Measurements from ENCODE around the gene DSCAML1. TPM values are rescaled to one million over a fixed set of nuclear protein-coding genes. Genes with fewer than 3 reads are reported as not detected.

The DSCAML1 gene
- total RNA-seq: 1 to 10 TPM; 1.4 to 3.1 TPM

- Mint-ChIP-seq H3K9me3 (no peaks in the 10 kb centered on the region), H3K27ac (no peak within 1 kb of the TSS), H3K27me3 (peaks cover 78% of the 10 kb centered on the region), H3K4me3 (peak within 1 kb of the TSS; percentile 50), H3K4me1 (peaks cover 2% of the 10 kb centered on the region), H3K36me3 (no peaks in the 10 kb centered on the region)
- peak; percentile 65 for DNase-seq
- peak; percentile 93 for ATAC-seq (ENCODE audit: low read depth)
- POLR2A ChIA-PET: no interaction called here
These were observed at the start of gene DSCAML1 for GRCh38 chr11:117796872-117797529. Gene DSCAML1, minus strand, starts transcription at chr11:117797216. Its CDS starts 137 bp downstream, at chr11:117797079.

GRCh38 chr11:117843666-117844484 lies 46.9 kb upstream of the DSCAML1 start:
- DNase-seq (peak; percentile 86), ATAC-seq (ENCODE audit: low read depth) (peak; percentile 83)
- H3K36me3 Mint-ChIP-seq: no peaks in the 10 kb centered on the region
- peaks cover 8% of the 10 kb centered on the region for H3K4me1 Mint-ChIP-seq
- H3K27me3 Mint-ChIP-seq: peaks cover 2% of the 10 kb centered on the region
- H3K27ac Mint-ChIP-seq: no peak overlapping the region
- H3K4me3 Mint-ChIP-seq: no peak overlapping the region
- POLR2A ChIA-PET: interaction anchor here (0.8 to 1.3 kb wide), 4 partner anchors 20 to 209 kb away, joined by 3 to 6 read pairs (median 4); no protein-coding TSS in a partner anchor
- H3K9me3 Mint-ChIP-seq: peaks cover 2% of the 10 kb centered on the region

GRCh38 chr11:117842131-117842941 lies 45.3 kb upstream of the DSCAML1 start:
- ATAC-seq (ENCODE audit: low read depth) (no peak), DNase-seq (peak; percentile 21)
- Mint-ChIP-seq H3K4me3 (no peak overlapping the region), H3K27me3 (peaks cover 7% of the 10 kb centered on the region), H3K4me1 (peaks cover 15% of the 10 kb centered on the region), H3K36me3 (no peaks in the 10 kb centered on the region), H3K9me3 (no peaks in the 10 kb centered on the region), H3K27ac (no peak overlapping the region)
- POLR2A ChIA-PET: interaction anchor here (0.7 to 1.1 kb wide), 3 partner anchors 25 to 111 kb away, joined by 3 to 5 read pairs (median 5); no protein-coding TSS in a partner anchor

- peaks cover 15% of the 10 kb centered on the region for H3K4me1 Mint-ChIP-seq
- no peaks in the 10 kb centered on the region for H3K9me3 Mint-ChIP-seq
- peak; percentile 4 for DNase-seq
- POLR2A ChIA-PET: no interaction called here
- no peaks in the 10 kb centered on the region for H3K36me3 Mint-ChIP-seq
- H3K27me3 Mint-ChIP-seq: peaks cover 7% of the 10 kb centered on the region
- no peak overlapping the region for H3K4me3 Mint-ChIP-seq
- no peak for ATAC-seq (ENCODE audit: low read depth)
- H3K27ac Mint-ChIP-seq: no peak overlapping the region
These were observed 44.6 kb upstream of the DSCAML1 start for GRCh38 chr11:117841551-117842031.

- peaks cover 8% of the 10 kb centered on the region for H3K27me3 Mint-ChIP-seq
- H3K27ac Mint-ChIP-seq: no peak overlapping the region
- no peaks in the 10 kb centered on the region for H3K36me3 Mint-ChIP-seq
- POLR2A ChIA-PET: interaction anchor here (0.7 kb wide), 1 partner anchor 106 kb away, joined by 3 read pairs; no protein-coding TSS in a partner anchor
- H3K4me1 Mint-ChIP-seq: peaks cover 15% of the 10 kb centered on the region
- DNase-seq: peak; percentile 14
- no peak for ATAC-seq (ENCODE audit: low read depth)
- no peak overlapping the region for H3K4me3 Mint-ChIP-seq
- H3K9me3 Mint-ChIP-seq: no peaks in the 10 kb centered on the region
These were observed 44.0 kb upstream of the DSCAML1 start for GRCh38 chr11:117840881-117841550.

GRCh38 chr11:117839936-117840813 lies 43.2 kb upstream of the DSCAML1 start:
- Mint-ChIP-seq H3K36me3 (no peaks in the 10 kb centered on the region), H3K4me1 (peaks cover 15% of the 10 kb centered on the region), H3K27me3 (peaks cover 8% of the 10 kb centered on the region), H3K4me3 (no peak overlapping the region), H3K9me3 (no peaks in the 10 kb centered on the region), H3K27ac (no peak overlapping the region)
- DNase-seq: peak; percentile 20
- ATAC-seq (ENCODE audit: low read depth): no peak
- POLR2A ChIA-PET: interaction anchor here (0.7 kb wide), 1 partner anchor 107 kb away, joined by 3 read pairs; no protein-coding TSS in a partner anchor

GRCh38 chr11:117839380-117839881 lies 42.4 kb upstream of the DSCAML1 start:
- DNase-seq (no peak), ATAC-seq (ENCODE audit: low read depth) (no peak)
- Mint-ChIP-seq H3K9me3 (no peaks in the 10 kb centered on the region), H3K4me3 (no peak overlapping the region), H3K27ac (no peak overlapping the region), H3K4me1 (peaks cover 13% of the 10 kb centered on the region), H3K27me3 (peaks cover 8% of the 10 kb centered on the region), H3K36me3 (no peaks in the 10 kb centered on the region)
- POLR2A ChIA-PET: no interaction called here

GRCh38 chr11:117838901-117839300 lies 41.9 kb upstream of the DSCAML1 start:
- Mint-ChIP-seq H3K9me3 (no peaks in the 10 kb centered on the region), H3K4me3 (no peak overlapping the region), H3K4me1 (peaks cover 12% of the 10 kb centered on the region), H3K36me3 (no peaks in the 10 kb centered on the region), H3K27ac (no peak overlapping the region), H3K27me3 (peaks cover 8% of the 10 kb centered on the region)
- POLR2A ChIA-PET: no interaction called here
- DNase-seq: peak; percentile 16
- no peak for ATAC-seq (ENCODE audit: low read depth)

GRCh38 chr11:117837791-117838190 lies 40.8 kb upstream of the DSCAML1 start:
- ATAC-seq (ENCODE audit: low read depth) (no peak), DNase-seq (peak; percentile 28)
- Mint-ChIP-seq H3K27me3 (peaks cover 8% of the 10 kb centered on the region), H3K4me1 (peaks cover 8% of the 10 kb centered on the region), H3K9me3 (no peaks in the 10 kb centered on the region), H3K4me3 (peak overlapping the region; percentile 6), H3K27ac (peak overlapping the region; percentile 65), H3K36me3 (no peaks in the 10 kb centered on the region)
- POLR2A ChIA-PET: no interaction called here

- H3K27me3 Mint-ChIP-seq: peaks cover 8% of the 10 kb centered on the region
- no peaks in the 10 kb centered on the region for H3K9me3 Mint-ChIP-seq
- ATAC-seq (ENCODE audit: low read depth): no peak
- peaks cover 11% of the 10 kb centered on the region for H3K4me1 Mint-ChIP-seq
- H3K4me3 Mint-ChIP-seq: no peak overlapping the region
- no peak for DNase-seq
- POLR2A ChIA-PET: no interaction called here
- no peak overlapping the region for H3K27ac Mint-ChIP-seq
- H3K36me3 Mint-ChIP-seq: no peaks in the 10 kb centered on the region
These were observed 40.2 kb upstream of the DSCAML1 start for GRCh38 chr11:117837070-117837776.

- Mint-ChIP-seq H3K36me3 (no peaks in the 10 kb centered on the region), H3K27me3 (peaks cover 8% of the 10 kb centered on the region), H3K4me1 (peaks cover 13% of the 10 kb centered on the region), H3K4me3 (no peak overlapping the region), H3K9me3 (no peaks in the 10 kb centered on the region), H3K27ac (no peak overlapping the region)
- DNase-seq (no peak), ATAC-seq (ENCODE audit: low read depth) (no peak)
- POLR2A ChIA-PET: no interaction called here
These were observed 39.3 kb upstream of the DSCAML1 start for GRCh38 chr11:117836077-117836960.

Measured in activated naive CD8-positive, alpha-beta T cell treated with anti-CD3 and anti-CD28 coated beads, Interleukin-2, amount 10 ng/mL, durations not matched to agents 7 days and 5 days (primary cell).